Head of caudate nucleus (tissue), 42 donors: ENCODE data around the gene TNXB.
A peak's percentile ranks its signal among the peaks of the same experiment; 100 is the strongest.
"Not testable (repeated sequence)": the region's sequence is repeated elsewhere in the genome, so short reads cannot be mapped to it uniquely, and the experiment has no call there.

Source experiments
- DNase-seq, 42 donors: peaks; one replicate each; pipeline versions ENCODE4 v3.0.0 to v3.0.0-alpha.2; 2020 to 2021; ENCODE audit warnings: mixed read lengths in 7 of 42
- intact Hi-C: fragments of 100-400 bp; cut with DNase I; formaldehyde crosslinking; loops from one replicate; pipeline ENCODE4 v1.15.0; 2022

TNXB gene

GRCh38 chr6:32076321-32076809 is 32.8 kb downstream of the TNXB start:
- DNase-seq = no peak
- intact Hi-C loops = no loop called here

GRCh38 chr6:32075781-32076180 is 33.4 kb downstream of the TNXB start:
- no peak for DNase-seq
- intact Hi-C loops = no loop called here

GRCh38 chr6:32074996-32075532 is 34.1 kb downstream of the TNXB start:
- no peak for DNase-seq
- intact Hi-C loops = no loop called here

- intact Hi-C loops = no loop called here
- DNase-seq = no peak
Observed at GRCh38 chr6:32073613-32074012, 35.5 kb downstream of the TNXB start.

GRCh38 chr6:32073101-32073500 is 36.0 kb downstream of the TNXB start:
- no peak for DNase-seq
- intact Hi-C loops = no loop called here

GRCh38 chr6:32070814-32071543 is 38.2 kb downstream of the TNXB start:
- intact Hi-C loops = no loop called here
- DNase-seq = peak in 17 of 42 donors; percentile 5 to 58 (median 25)

GRCh38 chr6:32069878-32070515 is 39.1 kb downstream of the TNXB start:
- DNase-seq = no peak
- intact Hi-C loops = no loop called here

GRCh38 chr6:32069460-32069859 is 39.7 kb downstream of the TNXB start:
- DNase-seq = no peak
- intact Hi-C loops = no loop called here

- intact Hi-C loops = no loop called here
- DNase-seq = no peak
Observed at GRCh38 chr6:32068867-32069266, 40.3 kb downstream of the TNXB start.

GRCh38 chr6:32068315-32068714 is 40.8 kb downstream of the TNXB start:
- intact Hi-C loops, DNase-seq: not testable (repeated sequence)

- DNase-seq, intact Hi-C loops: not testable (repeated sequence)
Observed at GRCh38 chr6:32067521-32067920, 41.6 kb downstream of the TNXB start.

GRCh38 chr6:32064706-32065105 is 44.4 kb downstream of the TNXB start:
- no peak for DNase-seq
- intact Hi-C loops = no loop called here

- intact Hi-C loops = no loop called here
- DNase-seq = no peak
Observed at GRCh38 chr6:32060966-32061655, 48.0 kb downstream of the TNXB start.

- intact Hi-C loops = no loop called here
- DNase-seq = peak in 1 of 42 donors; percentile 9
Observed at GRCh38 chr6:32058511-32058963, 50.6 kb downstream of the TNXB start.

GRCh38 chr6:32057966-32058365 is 51.2 kb downstream of the TNXB start:
- DNase-seq = no peak
- intact Hi-C loops = no loop called here

- no peak for DNase-seq
- intact Hi-C loops = no loop called here
Observed at GRCh38 chr6:32056254-32056653, 52.9 kb downstream of the TNXB start.

GRCh38 chr6:32055756-32056155 is 53.4 kb downstream of the TNXB start:
- DNase-seq, intact Hi-C loops: not testable (repeated sequence)

GRCh38 chr6:32053314-32053713 is 55.8 kb downstream of the TNXB start:
- intact Hi-C loops = not testable (repeated sequence)

GRCh38 chr6:32052626-32053025 is 56.5 kb downstream of the TNXB start:
- DNase-seq, intact Hi-C loops: not testable (repeated sequence)

More at GRCh38 chr6:32053314-32053713, 55.8 kb downstream of the TNXB start:
- DNase-seq = not testable (repeated sequence)

GRCh38 chr6:32050562-32050961 is 58.6 kb downstream of the TNXB start:
- intact Hi-C loops = no loop called here
- DNase-seq = no peak
